ENCODE data around the gene GPSM1. TPM values are rescaled to one million over a fixed set of nuclear protein-coding genes. Genes with fewer than 3 reads are reported as not detected.

GPSM1 gene
- total and polyA plus RNA-seq, 4 donors: 29.2 to 116 (median 92.1) TPM

DNA sequence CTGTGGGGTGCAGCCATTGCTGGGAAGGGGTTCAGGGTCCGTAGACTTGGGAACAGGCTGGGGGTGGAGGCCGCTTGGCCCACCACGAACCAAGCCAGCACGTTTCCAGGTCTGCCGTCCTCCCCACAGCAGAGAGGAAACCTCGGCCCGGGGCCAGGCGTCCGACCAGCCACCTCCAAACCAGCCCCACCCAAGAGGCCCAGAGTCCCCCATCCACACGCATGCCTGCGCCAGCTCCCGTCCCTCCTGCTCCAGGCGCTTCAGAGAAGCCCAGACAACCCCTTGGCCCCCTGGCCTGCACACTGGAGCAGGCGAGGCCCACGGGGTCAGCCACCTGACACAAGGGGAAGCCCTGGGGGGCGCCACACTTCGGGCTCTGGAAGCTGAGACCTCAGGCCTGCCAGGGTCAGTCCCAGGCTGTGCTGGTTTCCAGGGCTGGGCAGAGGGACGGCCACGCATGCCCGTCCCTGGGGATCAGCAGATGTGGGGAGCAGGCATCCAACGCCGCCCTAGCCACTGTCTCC, 29.9 kb downstream of the GPSM1 start:
- Histone ChIP-seq H3K27ac (ENCODE audit: low read depth, low read length) (no peak overlapping the region), H3K27me3 (ENCODE audit: control insufficient read depth, insufficient read depth, low read length) (no peaks in the 10 kb centered on the region), H3K4me3 (ENCODE audit: low read depth, low read length) (no peak overlapping the region), H3K36me3 (ENCODE audit: control insufficient read depth, insufficient read depth, low read length) (peaks cover 96% of the 10 kb centered on the region), H3K4me1 (ENCODE audit: control insufficient read depth, insufficient read depth, low read length) (peaks cover 27% of the 10 kb centered on the region), H3K9me3 (ENCODE audit: control insufficient read depth, insufficient read depth, low read length) (no peaks in the 10 kb centered on the region)
- 85% methylated on average over 22 of the region's 22 CpGs for WGBS (ENCODE audit: insufficient coverage)
- no peak for DNase-seq (ENCODE audit: low read depth in 4 of 6, low spot score in 6 of 6)

- Histone ChIP-seq H3K9me3 (ENCODE audit: control insufficient read depth, insufficient read depth, low read length) (no peaks in the 10 kb centered on the region), H3K4me3 (ENCODE audit: low read depth, low read length) (no peak overlapping the region), H3K27me3 (ENCODE audit: control insufficient read depth, insufficient read depth, low read length) (no peaks in the 10 kb centered on the region), H3K36me3 (ENCODE audit: control insufficient read depth, insufficient read depth, low read length) (peaks cover 92% of the 10 kb centered on the region), H3K27ac (ENCODE audit: low read depth, low read length) (no peak overlapping the region), H3K4me1 (ENCODE audit: control insufficient read depth, insufficient read depth, low read length) (peaks cover 34% of the 10 kb centered on the region)
- DNase-seq (ENCODE audit: low read depth in 4 of 6, low spot score in 6 of 6): no peak
- WGBS (ENCODE audit: insufficient coverage): 87% methylated on average over 29 of the region's 29 CpGs
These were observed 30.7 kb downstream of the GPSM1 start for GRCh38 chr9:136358016-136358415.

- Histone ChIP-seq H3K36me3 (ENCODE audit: control insufficient read depth, insufficient read depth, low read length) (peaks cover 84% of the 10 kb centered on the region), H3K27ac (ENCODE audit: low read depth, low read length) (no peak overlapping the region), H3K4me3 (ENCODE audit: low read depth, low read length) (no peak overlapping the region), H3K9me3 (ENCODE audit: control insufficient read depth, insufficient read depth, low read length) (no peaks in the 10 kb centered on the region), H3K4me1 (ENCODE audit: control insufficient read depth, insufficient read depth, low read length) (peaks cover 34% of the 10 kb centered on the region), H3K27me3 (ENCODE audit: control insufficient read depth, insufficient read depth, low read length) (peaks cover under 1% of the 10 kb centered on the region)
- 86% methylated on average over 2 of the region's 2 CpGs for WGBS (ENCODE audit: insufficient coverage)
- DNase-seq (ENCODE audit: low read depth in 4 of 6, low spot score in 6 of 6): peak in 1 of 6 donors; percentile 8
These were observed 31.5 kb downstream of the GPSM1 start for GRCh38 chr9:136358888-136359287.

DNA sequence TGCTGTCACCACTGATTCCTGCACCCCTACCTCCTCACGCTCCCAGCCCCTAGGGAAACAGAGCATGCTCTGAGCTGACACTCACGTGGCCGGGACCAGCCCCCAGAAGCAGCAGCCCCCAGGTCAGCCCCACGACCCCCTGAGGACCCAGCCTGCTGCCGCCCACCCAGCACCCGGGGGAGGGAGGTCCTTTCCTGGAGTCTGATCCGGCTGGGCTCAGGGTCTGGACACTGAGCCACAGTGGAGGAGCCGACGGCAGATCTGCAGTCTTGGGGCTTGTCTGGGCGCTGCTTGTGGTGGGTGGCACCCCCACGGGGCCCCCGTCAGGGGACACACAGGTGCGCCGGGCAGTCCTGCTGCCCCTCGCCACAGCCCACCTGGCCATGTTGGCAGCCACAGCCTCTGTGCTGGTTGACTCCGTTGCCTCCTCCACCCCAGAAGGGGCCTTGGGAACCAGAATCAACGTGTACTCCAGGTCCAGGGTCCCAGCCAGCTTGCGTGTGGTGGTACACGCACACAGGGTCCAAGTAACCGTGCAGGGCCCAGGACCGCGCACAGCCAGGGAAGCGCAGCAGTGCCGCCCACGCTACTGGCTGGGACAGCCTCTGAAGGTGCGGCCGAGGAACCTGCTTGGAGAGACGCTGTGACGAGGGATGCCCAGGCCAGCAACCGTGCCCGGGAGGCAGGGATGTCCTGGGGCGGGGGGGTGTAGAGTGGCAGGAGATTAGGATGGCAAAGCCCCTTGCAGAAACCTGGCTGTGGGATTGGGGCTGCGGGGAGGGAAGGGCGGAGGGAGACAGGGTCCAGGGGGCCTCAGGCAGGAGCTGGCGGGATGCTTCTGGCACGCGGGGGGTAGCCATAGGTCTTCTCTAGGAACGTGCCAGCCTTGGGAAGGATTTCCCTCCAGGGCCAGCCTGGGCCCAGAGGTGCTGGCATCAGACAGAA, 32.7 kb downstream of the GPSM1 start:
- H3K4me3 ChIP-seq (ENCODE audit: low read depth, low read length): no peak overlapping the region
- H3K9me3 ChIP-seq (ENCODE audit: control insufficient read depth, insufficient read depth, low read length): no peaks in the 10 kb centered on the region
- peaks cover 2% of the 10 kb centered on the region for H3K27me3 ChIP-seq (ENCODE audit: control insufficient read depth, insufficient read depth, low read length)
- no peak overlapping the region for H3K27ac ChIP-seq (ENCODE audit: low read depth, low read length)
- peaks cover 45% of the 10 kb centered on the region for H3K4me1 ChIP-seq (ENCODE audit: control insufficient read depth, insufficient read depth, low read length)
- WGBS (ENCODE audit: insufficient coverage): 81% methylated on average over 38 of the region's 38 CpGs
- peaks cover 78% of the 10 kb centered on the region for H3K36me3 ChIP-seq (ENCODE audit: control insufficient read depth, insufficient read depth, low read length)
- DNase-seq (ENCODE audit: low read depth in 4 of 6, low spot score in 6 of 6): peak in 1 of 6 donors; percentile 19

- DNase-seq (ENCODE audit: low read depth in 4 of 6, low spot score in 6 of 6): peak in 1 of 6 donors; percentile 15
- Histone ChIP-seq H3K27me3 (ENCODE audit: control insufficient read depth, insufficient read depth, low read length) (peaks cover 2% of the 10 kb centered on the region), H3K27ac (ENCODE audit: low read depth, low read length) (no peak overlapping the region), H3K36me3 (ENCODE audit: control insufficient read depth, insufficient read depth, low read length) (peaks cover 72% of the 10 kb centered on the region), H3K4me3 (ENCODE audit: low read depth, low read length) (no peak overlapping the region), H3K4me1 (ENCODE audit: control insufficient read depth, insufficient read depth, low read length) (peaks cover 53% of the 10 kb centered on the region), H3K9me3 (ENCODE audit: control insufficient read depth, insufficient read depth, low read length) (no peaks in the 10 kb centered on the region)
- 81% methylated on average over 40 of the region's 43 CpGs for WGBS (ENCODE audit: insufficient coverage)
These were observed 33.9 kb downstream of the GPSM1 start for GRCh38 chr9:136361047-136361753.

DNA sequence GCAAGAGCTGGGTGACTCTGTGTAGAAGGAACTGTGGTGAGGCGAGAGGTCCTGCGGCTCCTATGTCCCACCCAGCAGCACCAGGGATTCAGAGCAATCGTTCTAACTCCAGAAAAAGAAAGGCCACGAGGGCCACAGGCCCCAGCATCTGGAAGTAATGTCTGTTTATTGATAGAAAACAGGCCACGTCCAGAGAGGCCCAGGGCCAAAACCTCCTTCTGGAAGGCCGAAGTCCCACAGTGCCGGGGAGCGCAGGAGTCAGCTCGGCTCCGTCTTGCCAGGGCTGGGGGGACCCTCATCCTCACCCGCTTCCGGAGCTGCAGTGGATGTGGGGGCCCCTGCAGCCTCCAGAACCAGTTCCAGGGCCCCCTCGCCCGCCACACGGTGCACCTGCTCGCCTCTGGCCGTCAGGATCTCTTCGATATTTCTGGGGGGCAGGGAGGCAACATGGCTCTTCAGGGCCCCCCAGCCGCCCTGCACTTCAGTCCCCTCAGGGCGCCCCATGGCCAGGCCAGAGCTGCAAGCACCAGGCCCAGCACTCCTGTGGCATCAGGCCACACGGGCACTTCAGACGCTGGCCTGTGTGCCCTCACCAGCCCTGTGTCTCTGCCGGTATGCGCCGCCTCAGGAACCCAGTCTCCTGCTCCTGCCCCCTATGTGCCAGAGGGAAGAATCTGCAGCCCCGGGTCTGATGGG, 34.6 kb downstream of the GPSM1 start:
- H3K27ac ChIP-seq (ENCODE audit: low read depth, low read length): no peak overlapping the region
- peaks cover 53% of the 10 kb centered on the region for H3K4me1 ChIP-seq (ENCODE audit: control insufficient read depth, insufficient read depth, low read length)
- WGBS (ENCODE audit: insufficient coverage): 92% methylated on average over 24 of the region's 26 CpGs
- H3K4me3 ChIP-seq (ENCODE audit: low read depth, low read length): no peak overlapping the region
- H3K36me3 ChIP-seq (ENCODE audit: control insufficient read depth, insufficient read depth, low read length): peaks cover 68% of the 10 kb centered on the region
- DNase-seq (ENCODE audit: low read depth in 4 of 6, low spot score in 6 of 6): no peak
- no peaks in the 10 kb centered on the region for H3K9me3 ChIP-seq (ENCODE audit: control insufficient read depth, insufficient read depth, low read length)
- peaks cover 2% of the 10 kb centered on the region for H3K27me3 ChIP-seq (ENCODE audit: control insufficient read depth, insufficient read depth, low read length)

- 98% methylated on average over 5 of the region's 6 CpGs for WGBS (ENCODE audit: insufficient coverage)
- DNase-seq (ENCODE audit: low read depth in 4 of 6, low spot score in 6 of 6): no peak
- no peak overlapping the region for H3K27ac ChIP-seq (ENCODE audit: low read depth, low read length)
- peaks cover 66% of the 10 kb centered on the region for H3K36me3 ChIP-seq (ENCODE audit: control insufficient read depth, insufficient read depth, low read length)
- H3K4me1 ChIP-seq (ENCODE audit: control insufficient read depth, insufficient read depth, low read length): peaks cover 53% of the 10 kb centered on the region
- H3K4me3 ChIP-seq (ENCODE audit: low read depth, low read length): peak overlapping the region; percentile 68
- peaks cover 2% of the 10 kb centered on the region for H3K27me3 ChIP-seq (ENCODE audit: control insufficient read depth, insufficient read depth, low read length)
- H3K9me3 ChIP-seq (ENCODE audit: control insufficient read depth, insufficient read depth, low read length): no peaks in the 10 kb centered on the region
These were observed 35.1 kb downstream of the GPSM1 start for GRCh38 chr9:136362450-136362784.

GRCh38 chr9:136363106-136363948, 36.0 kb downstream of the GPSM1 start, which contains the start of gene DNLZ:
TSS of gene DNLZ (minus strand) at chr9:136363744. CDS start at chr9:136363714, 30 bp downstream.
- peaks cover 2% of the 10 kb centered on the region for H3K27me3 ChIP-seq (ENCODE audit: control insufficient read depth, insufficient read depth, low read length)
- no peaks in the 10 kb centered on the region for H3K9me3 ChIP-seq (ENCODE audit: control insufficient read depth, insufficient read depth, low read length)
- peaks cover 59% of the 10 kb centered on the region for H3K36me3 ChIP-seq (ENCODE audit: control insufficient read depth, insufficient read depth, low read length)
- under 1% methylated on average over 94 of the region's 97 CpGs for WGBS (ENCODE audit: insufficient coverage)
- peaks cover 53% of the 10 kb centered on the region for H3K4me1 ChIP-seq (ENCODE audit: control insufficient read depth, insufficient read depth, low read length)
- H3K27ac ChIP-seq (ENCODE audit: low read depth, low read length): peak within 1 kb of the TSS; percentile 67
- H3K4me3 ChIP-seq (ENCODE audit: low read depth, low read length): peak within 1 kb of the TSS; percentile 68
- DNase-seq (ENCODE audit: low read depth in 4 of 6, low spot score in 6 of 6): peak in 5 of 6 donors; percentile 68 to 96 (median 84)
